GM15510 (cell line): ENCODE measurements around the gene DEFB112.

ENCODE experiments used
- POLR2A ChIP-seq: IDR thresholded peaks from 3 replicates; pipeline ENCODE4 v1.6.1; 2011; ENCODE audit warnings: borderline replicate concordance; ENCODE audit not compliant: insufficient read length; ENCODE audit errors: extremely low read depth

DEFB112 gene

GRCh38 chr6:50049829-50050228, at the start of gene DEFB112:
Gene DEFB112 (minus strand): TSS chr6:50049929. CDS start chr6:50049869, 60 bp downstream.
- no peak for TF ChIP-seq POLR2A

GRCh38 chr6:50098641-50098993, 48.9 kb upstream of the DEFB112 start:
- no peak for TF ChIP-seq POLR2A

GRCh38 chr6:50097966-50098640, 48.4 kb upstream of the DEFB112 start:
- TF ChIP-seq POLR2A, result no peak

GRCh38 chr6:50096296-50096695, 46.6 kb upstream of the DEFB112 start:
- no peak for TF ChIP-seq POLR2A

GRCh38 chr6:50093938-50094272, 44.2 kb upstream of the DEFB112 start:
- TF ChIP-seq POLR2A, result no peak

GRCh38 chr6:50093116-50093937, 43.6 kb upstream of the DEFB112 start:
- TF ChIP-seq POLR2A, result no peak

GRCh38 chr6:50091641-50092040, 41.9 kb upstream of the DEFB112 start:
- TF ChIP-seq POLR2A, result no peak

- no peak for TF ChIP-seq POLR2A
Measured at GRCh38 chr6:50089911-50090310, 40.2 kb upstream of the DEFB112 start.

- TF ChIP-seq POLR2A, result no peak
Measured at GRCh38 chr6:50087231-50087954, 37.7 kb upstream of the DEFB112 start.

- TF ChIP-seq POLR2A, result no peak
Measured at GRCh38 chr6:50077385-50077784, 27.7 kb upstream of the DEFB112 start.

GRCh38 chr6:50076431-50076830, 26.7 kb upstream of the DEFB112 start:
- TF ChIP-seq POLR2A, result no peak

- no peak for TF ChIP-seq POLR2A
Measured at GRCh38 chr6:50071921-50072320, 22.2 kb upstream of the DEFB112 start.

- no peak for TF ChIP-seq POLR2A
Measured at GRCh38 chr6:50070101-50070500, 20.4 kb upstream of the DEFB112 start.

GRCh38 chr6:50062051-50062450, 12.3 kb upstream of the DEFB112 start:
- no peak for TF ChIP-seq POLR2A

GRCh38 chr6:50056242-50056641, 6.5 kb upstream of the DEFB112 start:
- TF ChIP-seq POLR2A, result no peak
